H9 (cell line): ENCODE data around the gene IER5. TPM values are rescaled to one million over a fixed set of nuclear protein-coding genes. Genes with fewer than 3 reads are reported as not detected.

ENCODE experiments used
- DNase-seq: peaks from one replicate; pipeline ENCODE4 v3.0.0-alpha.2; 2017
- H2AFZ ChIP-seq: one replicate; pipeline ENCODE4 v1.6.1; 2013; ENCODE audit warnings: mild to moderate bottlenecking, low read length, control low read depth, moderate library complexity
- H2AK5ac ChIP-seq: 2 replicates; pipeline ENCODE4 v1.6.1; 2013; ENCODE audit warnings: low read length, control low read depth, mixed read lengths; ENCODE audit not compliant: insufficient read length
- H2BK120ac ChIP-seq: one replicate; pipeline ENCODE4 v1.6.1; 2013; ENCODE audit warnings: low read depth, mild to moderate bottlenecking, low read length, control low read depth, inconsistent platforms; ENCODE audit not compliant: poor library complexity, severe bottlenecking
- H2BK12ac ChIP-seq: 2 replicates; pipeline ENCODE4 v1.6.1; 2013; ENCODE audit warnings: low read length, control low read depth, mixed read lengths, low read depth; ENCODE audit not compliant: insufficient read length
- H2BK15ac ChIP-seq: 2 replicates; pipeline ENCODE4 v1.6.1; 2013; ENCODE audit warnings: low read depth, low read length, control low read depth
- H2BK20ac ChIP-seq: one replicate; pipeline ENCODE4 v1.6.1; 2013; ENCODE audit warnings: low read depth, mild to moderate bottlenecking, low read length, control low read depth, inconsistent platforms; ENCODE audit not compliant: poor library complexity, severe bottlenecking
- H2BK5ac ChIP-seq: 2 replicates; pipeline ENCODE4 v1.6.1; 2013; ENCODE audit warnings: low read length, control low read depth, mixed read lengths; ENCODE audit not compliant: insufficient read length
- H3K14ac ChIP-seq: 2 replicates; pipeline ENCODE4 v1.6.1; 2013; ENCODE audit warnings: low read length, control low read depth; ENCODE audit not compliant: insufficient read depth
- H3K18ac ChIP-seq: 2 replicates; pipeline ENCODE4 v1.6.1; 2013; ENCODE audit warnings: low read depth, mild to moderate bottlenecking, mixed read lengths, low read length, control low read depth; ENCODE audit not compliant: insufficient read length
- H3K23ac ChIP-seq: 2 replicates; pipeline ENCODE4 v1.6.1; 2013; ENCODE audit warnings: low read length, control low read depth, mixed read lengths, low read depth; ENCODE audit not compliant: insufficient read length
- H3K23me2 ChIP-seq: 2 replicates; pipeline ENCODE4 v1.6.1; 2013; ENCODE audit warnings: low read depth, mild to moderate bottlenecking, mixed read lengths, low read length, control low read depth; ENCODE audit not compliant: insufficient read length, poor library complexity, severe bottlenecking
- H3K27ac ChIP-seq: 2 replicates; pipeline ENCODE4 v1.5.1; 2013; ENCODE audit warnings: low read length, control low read depth, mixed read lengths, low read depth; ENCODE audit not compliant: insufficient read length
- H3K27me3 ChIP-seq: 2 replicates; pipeline ENCODE4 v1.6.1; 2013; ENCODE audit warnings: low read length, control low read depth, inconsistent platforms; ENCODE audit not compliant: insufficient read depth
- H3K4ac ChIP-seq: 2 replicates; pipeline ENCODE4 v1.6.1; 2013; ENCODE audit warnings: low read depth, mild to moderate bottlenecking, control low read depth, inconsistent platforms, low read length, moderate library complexity
- H3K4me1 ChIP-seq: 2 replicates; pipeline ENCODE4 v1.6.1; 2013; ENCODE audit warnings: low read length, control low read depth, inconsistent platforms; ENCODE audit not compliant: insufficient read depth
- H3K4me2 ChIP-seq: 2 replicates; pipeline ENCODE4 v1.6.1; 2013; ENCODE audit warnings: low read length, control low read depth, mixed read lengths; ENCODE audit not compliant: insufficient read length, insufficient read depth
- H3K56ac ChIP-seq: 2 replicates; pipeline ENCODE4 v1.6.1; 2013; ENCODE audit warnings: low read depth, mild to moderate bottlenecking, mixed read lengths, low read length, control low read depth; ENCODE audit not compliant: insufficient read length
- H3K79me1 ChIP-seq: 2 replicates; pipeline ENCODE4 v1.6.1; 2013; ENCODE audit warnings: low read depth, mild to moderate bottlenecking, moderate library complexity, low read length, control low read depth, inconsistent platforms; ENCODE audit not compliant: insufficient read depth, poor library complexity, severe bottlenecking
- H3K79me2 ChIP-seq: 2 replicates; pipeline ENCODE4 v1.6.1; 2013; ENCODE audit warnings: low read length, control low read depth, inconsistent platforms; ENCODE audit not compliant: insufficient read depth
- H3K9ac ChIP-seq: 2 replicates; pipeline ENCODE4 v1.6.1; 2013; ENCODE audit warnings: low read length, control low read depth, mixed read lengths; ENCODE audit not compliant: insufficient read length; ENCODE audit errors: extremely low read depth
- H3K9me3 ChIP-seq: one replicate; pipeline ENCODE4 v1.6.1; 2013; ENCODE audit warnings: low read depth, low read length, inconsistent platforms; ENCODE audit not compliant: control insufficient read depth
- H3T11ph ChIP-seq: one replicate; pipeline ENCODE4 v1.6.1; 2013; ENCODE audit warnings: mild to moderate bottlenecking, low read length, control low read depth, inconsistent platforms
- H4K20me1 ChIP-seq: one replicate; pipeline ENCODE4 v1.6.1; 2013; ENCODE audit not compliant: control insufficient read depth, insufficient read length, insufficient read depth
- H4K5ac ChIP-seq: 2 replicates; pipeline ENCODE4 v1.6.1; 2013; ENCODE audit warnings: low read depth, mild to moderate bottlenecking, mixed read lengths, low read length, control low read depth; ENCODE audit not compliant: insufficient read length
- H4K8ac ChIP-seq: replicated peaks from 2 replicates; pipeline ENCODE4 v1.6.1; 2013; ENCODE audit warnings: low read length, control low read depth, mixed read lengths, low read depth; ENCODE audit not compliant: insufficient read length
- H4K91ac ChIP-seq: 2 replicates; pipeline ENCODE4 v1.6.1; 2013; ENCODE audit warnings: low read depth, mild to moderate bottlenecking, moderate library complexity, mixed read lengths, low read length, control low read depth; ENCODE audit not compliant: insufficient read length
- H3K27ac Mint-ChIP-seq, 3 experiments: 2 replicates in 2 of 3; 3 replicates in 1 of 3; pipeline ENCODE4 v1.8.0; 2020 to 2021; ENCODE audit warnings: mixed read lengths in 3 of 3, mild to moderate bottlenecking in 1 of 3, moderate library complexity in 1 of 3
- H3K27me3 Mint-ChIP-seq: 2 replicates; pipeline ENCODE4 v1.8.0; 2021; ENCODE audit warnings: low read depth, mild to moderate bottlenecking, moderate library complexity, mixed read lengths
- H3K36me3 Mint-ChIP-seq, 3 experiments: 2 replicates in 2 of 3; 3 replicates in 1 of 3; pipeline ENCODE4 v1.8.0; 2020 to 2021; ENCODE audit warnings: low read depth in 3 of 3, mixed read lengths in 3 of 3; ENCODE audit not compliant: insufficient read depth in 1 of 3
- H3K4me1 Mint-ChIP-seq, 2 experiments: 2 replicates each; pipeline ENCODE4 v1.8.0; 2020; ENCODE audit warnings: mixed read lengths in 2 of 2
- H3K4me3 Mint-ChIP-seq, 2 experiments: 2 replicates in 1 of 2; 3 replicates in 1 of 2; pipeline ENCODE4 v1.8.0; 2020 to 2021; ENCODE audit warnings: mild to moderate bottlenecking in 2 of 2, mixed read lengths in 2 of 2, moderate library complexity in 1 of 2
- H3K9me3 Mint-ChIP-seq, 2 experiments: 2 replicates in 1 of 2; 3 replicates in 1 of 2; pipeline ENCODE4 v1.8.0; 2020; ENCODE audit warnings: mild to moderate bottlenecking in 2 of 2, mixed read lengths in 2 of 2, moderate library complexity in 1 of 2
- CTCF ChIP-seq: fragments of 200-600 bp; sonication (generic); conservative IDR thresholded peaks from 3 replicates; pipeline ENCODE4 v1.8.0; 2021; ENCODE audit warnings: antibody characterized with exemption, mild to moderate bottlenecking
- WGBS: extraction: QIAGEN DNeasy Blood & Tissue Kit; methylation state at CpG from one replicate; pipeline ENCODE4 v1.1.7; 2013; ENCODE audit warnings: missing lambda C conversion rate, low lambda C conversion rate, mixed read lengths; ENCODE audit not compliant: insufficient read length; ENCODE audit errors: extremely low coverage; 5-methylcytosine and 5-hydroxymethylcytosine counted together
- total RNA-seq: library from RNA; stranded (reverse); gene quantifications from 2 replicates; pipeline ENCODE4 v1.2.1, GENCODE V29; 2021

IER5 gene
- total RNA-seq, 1 experiment from 2014 or later = 6.7 TPM

GRCh38 chr1:181112071-181112929 lies 23.8 kb downstream of the IER5 start:
- Mint-ChIP-seq H3K4me1 (peaks cover 28 to 54% of the 10 kb centered on the region in 2 experiments), H3K4me3 (no peak overlapping the region), H3K9me3 (no peaks in the 10 kb centered on the region; a peak in 1 of 5 replicates), H3K36me3 (no peaks in the 10 kb centered on the region; a peak in 1 of 7 replicates), H3K27ac (peak overlapping the region in 1 of 3 experiments; percentile 11; a peak in 1 of 7 replicates), H3K27me3 (peaks cover 54% of the 10 kb centered on the region)
- Histone ChIP-seq H3K4ac (no peak overlapping the region), H3K79me1 (no peaks in the 10 kb centered on the region), H2AFZ (no peak overlapping the region), H4K5ac (no peak overlapping the region), H4K20me1 (no peaks in the 10 kb centered on the region), H2BK15ac (no peak overlapping the region), H3K23me2 (no peaks in the 10 kb centered on the region), H3K9ac (no peak overlapping the region), H3K9me3 (no peaks in the 10 kb centered on the region), H3K18ac (no peak overlapping the region), H3K4me2 (no peak overlapping the region), H2BK20ac (no peak overlapping the region), H2BK12ac (no peak overlapping the region), H3T11ph (no peak overlapping the region), H2BK120ac (no peak overlapping the region), H3K79me2 (no peaks in the 10 kb centered on the region), H2AK5ac (no peak overlapping the region), H3K23ac (no peak overlapping the region), H3K4me1 (no peaks in the 10 kb centered on the region; the same call in 1 of the 2 replicates), H3K14ac (peak overlapping the region; percentile 51; the same call in 1 of the 2 replicates), H3K27ac (no peak overlapping the region), H3K27me3 (no peaks in the 10 kb centered on the region; the same call in 1 of the 2 replicates), H3K56ac (no peak overlapping the region), H4K8ac (no peak overlapping the region), H4K91ac (no peak overlapping the region), H2BK5ac (no peak overlapping the region)
- DNase-seq = no peak
- TF ChIP-seq CTCF = no peak
- no CpG with 5 or more reads among the region's 10 CpGs for WGBS
